ENCODE measurements around the gene CTXND2.

The CTXND2 gene

GRCh38 chr1:150931773-150932172, 44.8 kb downstream of the CTXND2 start:
- Histone ChIP-seq H3K27ac (ENCODE audit: insufficient read depth, low read length, poor library complexity, severe bottlenecking) (no peak overlapping the region), H3K36me3 (ENCODE audit: control insufficient read depth, insufficient read depth, low read length) (peaks cover 46% of the 10 kb centered on the region), H3K9me3 (ENCODE audit: control insufficient read depth, low read length) (no peaks in the 10 kb centered on the region), H3K4me1 (ENCODE audit: control insufficient read depth, insufficient read depth, low read length, poor library complexity, severe bottlenecking) (no peaks in the 10 kb centered on the region), H3K4me3 (ENCODE audit: insufficient read depth, low read depth, low read length, poor library complexity, severe bottlenecking) (no peak overlapping the region), H3K27me3 (replicated peaks; ENCODE audit: control insufficient read depth, insufficient read depth, low read length, poor library complexity, severe bottlenecking) (no peaks in the 10 kb centered on the region)
- no peak for DNase-seq

GRCh38 chr1:150944856-150945255, 57.9 kb downstream of the CTXND2 start:
- Histone ChIP-seq H3K27me3 (replicated peaks; ENCODE audit: control insufficient read depth, insufficient read depth, low read length, poor library complexity, severe bottlenecking) (no peaks in the 10 kb centered on the region), H3K4me1 (ENCODE audit: control insufficient read depth, insufficient read depth, low read length, poor library complexity, severe bottlenecking) (no peaks in the 10 kb centered on the region), H3K9me3 (ENCODE audit: control insufficient read depth, low read length) (no peaks in the 10 kb centered on the region), H3K4me3 (ENCODE audit: insufficient read depth, low read depth, low read length, poor library complexity, severe bottlenecking) (no peak overlapping the region), H3K27ac (ENCODE audit: insufficient read depth, low read length, poor library complexity, severe bottlenecking) (no peak overlapping the region), H3K36me3 (ENCODE audit: control insufficient read depth, insufficient read depth, low read length) (peaks cover 73% of the 10 kb centered on the region)
- no peak for DNase-seq

- DNase-seq, result no peak
- Histone ChIP-seq H3K9me3 (ENCODE audit: control insufficient read depth, low read length) (no peaks in the 10 kb centered on the region), H3K27ac (ENCODE audit: insufficient read depth, low read length, poor library complexity, severe bottlenecking) (no peak overlapping the region), H3K4me3 (ENCODE audit: insufficient read depth, low read depth, low read length, poor library complexity, severe bottlenecking) (no peak overlapping the region), H3K36me3 (ENCODE audit: control insufficient read depth, insufficient read depth, low read length) (peaks cover 49% of the 10 kb centered on the region), H3K27me3 (replicated peaks; ENCODE audit: control insufficient read depth, insufficient read depth, low read length, poor library complexity, severe bottlenecking) (no peaks in the 10 kb centered on the region), H3K4me1 (ENCODE audit: control insufficient read depth, insufficient read depth, low read length, poor library complexity, severe bottlenecking) (no peaks in the 10 kb centered on the region)
These were observed 67.8 kb downstream of the CTXND2 start for GRCh38 chr1:150954708-150955107.

GRCh38 chr1:150955280-150955679, 68.3 kb downstream of the CTXND2 start:
- Histone ChIP-seq H3K4me3 (ENCODE audit: insufficient read depth, low read depth, low read length, poor library complexity, severe bottlenecking) (no peak overlapping the region), H3K36me3 (ENCODE audit: control insufficient read depth, insufficient read depth, low read length) (peaks cover 46% of the 10 kb centered on the region), H3K4me1 (ENCODE audit: control insufficient read depth, insufficient read depth, low read length, poor library complexity, severe bottlenecking) (no peaks in the 10 kb centered on the region), H3K9me3 (ENCODE audit: control insufficient read depth, low read length) (no peaks in the 10 kb centered on the region), H3K27me3 (replicated peaks; ENCODE audit: control insufficient read depth, insufficient read depth, low read length, poor library complexity, severe bottlenecking) (no peaks in the 10 kb centered on the region), H3K27ac (ENCODE audit: insufficient read depth, low read length, poor library complexity, severe bottlenecking) (no peak overlapping the region)
- DNase-seq, result no peak

- H3K27ac ChIP-seq (ENCODE audit: insufficient read depth, low read length, poor library complexity, severe bottlenecking), result no peak overlapping the region
- no peak overlapping the region for H3K4me3 ChIP-seq (ENCODE audit: insufficient read depth, low read depth, low read length, poor library complexity, severe bottlenecking)
- no peak for DNase-seq
- H3K27me3 ChIP-seq (replicated peaks; ENCODE audit: control insufficient read depth, insufficient read depth, low read length, poor library complexity, severe bottlenecking), result no peaks in the 10 kb centered on the region
- no peaks in the 10 kb centered on the region for H3K4me1 ChIP-seq (ENCODE audit: control insufficient read depth, insufficient read depth, low read length, poor library complexity, severe bottlenecking)
- H3K36me3 ChIP-seq (ENCODE audit: control insufficient read depth, insufficient read depth, low read length), result peaks cover 47% of the 10 kb centered on the region
- H3K9me3 ChIP-seq (ENCODE audit: control insufficient read depth, low read length), result no peaks in the 10 kb centered on the region
These were observed 70.7 kb downstream of the CTXND2 start for GRCh38 chr1:150957666-150958065.

GRCh38 chr1:150960646-150961045, 73.7 kb downstream of the CTXND2 start:
- DNase-seq, result no peak
- Histone ChIP-seq H3K4me1 (ENCODE audit: control insufficient read depth, insufficient read depth, low read length, poor library complexity, severe bottlenecking) (no peaks in the 10 kb centered on the region), H3K36me3 (ENCODE audit: control insufficient read depth, insufficient read depth, low read length) (peaks cover 67% of the 10 kb centered on the region), H3K27ac (ENCODE audit: insufficient read depth, low read length, poor library complexity, severe bottlenecking) (no peak overlapping the region), H3K9me3 (ENCODE audit: control insufficient read depth, low read length) (no peaks in the 10 kb centered on the region), H3K27me3 (replicated peaks; ENCODE audit: control insufficient read depth, insufficient read depth, low read length, poor library complexity, severe bottlenecking) (no peaks in the 10 kb centered on the region), H3K4me3 (ENCODE audit: insufficient read depth, low read depth, low read length, poor library complexity, severe bottlenecking) (no peak overlapping the region)

GRCh38 chr1:150961756-150962155, 74.8 kb downstream of the CTXND2 start:
- H3K4me1 ChIP-seq (ENCODE audit: control insufficient read depth, insufficient read depth, low read length, poor library complexity, severe bottlenecking), result no peaks in the 10 kb centered on the region
- no peaks in the 10 kb centered on the region for H3K9me3 ChIP-seq (ENCODE audit: control insufficient read depth, low read length)
- no peaks in the 10 kb centered on the region for H3K27me3 ChIP-seq (replicated peaks; ENCODE audit: control insufficient read depth, insufficient read depth, low read length, poor library complexity, severe bottlenecking)
- peaks cover 75% of the 10 kb centered on the region for H3K36me3 ChIP-seq (ENCODE audit: control insufficient read depth, insufficient read depth, low read length)
- H3K27ac ChIP-seq (ENCODE audit: insufficient read depth, low read length, poor library complexity, severe bottlenecking), result no peak overlapping the region
- no peak for DNase-seq
- H3K4me3 ChIP-seq (ENCODE audit: insufficient read depth, low read depth, low read length, poor library complexity, severe bottlenecking), result no peak overlapping the region
